ENCODE measurements around the gene LSAMP. TPM values are rescaled to one million over a fixed set of nuclear protein-coding genes. Genes with fewer than 3 reads are reported as not detected.

Gene LSAMP
- total and polyA plus RNA-seq, 2 of the 13 experiments (the other 11 are each of a cell fraction or from before 2014, with no cell fraction given): not detected

GRCh38 chr3:115838786-115839185 is 606.5 kb downstream of the LSAMP start:
- no peaks in the 10 kb centered on the region for H3K79me2 ChIP-seq (ENCODE audit: insufficient read depth, low read length)
- H3K36me3 ChIP-seq (replicated peaks in 1 of 2; ENCODE audit: control insufficient read depth in 1 of 2, insufficient read depth in 2 of 2, low read length in 2 of 2): no peaks in the 10 kb centered on the region
- H3K27me3 ChIP-seq (ENCODE audit: control insufficient read depth in 1 of 2, insufficient read depth in 2 of 2, low read length in 2 of 2): no peaks in the 10 kb centered on the region; a peak in 1 of 5 replicates
- in situ Hi-C loops (cut with HindIII; ENCODE audit: extremely low pct_ligation_motif_present, low pct_unique_long_range_greater_than_20kb): no loop called here
- FAIRE-seq (no peak), ATAC-seq (no peak), DNase-seq (ENCODE audit: low spot score) (no peak)
- WGBS (ENCODE audit: low lambda C conversion rate): 100% methylated on average over 6 of the region's 8 CpGs
- no peak overlapping the region for H3K27ac ChIP-seq (ENCODE audit: extremely low read length, insufficient read depth, low read length)
- H3K4me1 ChIP-seq (ENCODE audit: insufficient read depth, low read length): peaks cover 26% of the 10 kb centered on the region
- H3K4me2 ChIP-seq (ENCODE audit: low read depth, low read length): no peak overlapping the region
- H3K4me3 ChIP-seq (replicated peaks in 1 of 3; ENCODE audit: insufficient read depth in 1 of 3, low read depth in 2 of 3, low read length in 3 of 3): no peak overlapping the region
- no TSS peak for BruUV-seq (replicated peaks)
- H3K9ac ChIP-seq (ENCODE audit: insufficient read depth, low read depth, low read length): no peak overlapping the region
- no peaks in the 10 kb centered on the region for H3K9me3 ChIP-seq (ENCODE audit: low read length)
- no peaks in the 10 kb centered on the region for H4K20me1 ChIP-seq (ENCODE audit: insufficient read depth, low read length)
- ChIA-PET POLR2A (no interaction called here), CTCF (ENCODE audit: low intra/inter-chr PET ratio, low total read pairs) (no interaction called here)
- TF ChIP-seq ATF3 (CRISPR knock-in tag; IDR thresholded peaks at IDR 0.05) (no peak), CEBPG (CRISPR knock-in tag; IDR thresholded peaks at IDR 0.05) (no peak), ZNF224 (CRISPR knock-in tag; IDR thresholded peaks at IDR 0.05) (no peak), ZNF136 (CRISPR knock-in tag; IDR thresholded peaks at IDR 0.05; ENCODE audit: low read depth) (no peak), ZNF564 (CRISPR knock-in tag; IDR thresholded peaks at IDR 0.05) (no peak), SYNCRIP (IDR thresholded peaks at IDR 0.05; ENCODE audit: insufficient read depth, low read depth, low read length) (no peak), TERF1 (CRISPR knock-in tag; IDR thresholded peaks at IDR 0.05) (no peak), ZNF83 (CRISPR knock-in tag; IDR thresholded peaks at IDR 0.05; ENCODE audit: borderline replicate concordance) (no peak), RAD51 (IDR thresholded peaks at IDR 0.05; ENCODE audit: borderline replicate concordance) (no peak), ZNF574 (CRISPR knock-in tag; IDR thresholded peaks at IDR 0.05) (no peak), MATR3 (CRISPR knock-in tag; IDR thresholded peaks at IDR 0.05) (no peak), GLI4 (CRISPR knock-in tag; IDR thresholded peaks at IDR 0.05; ENCODE audit: borderline replicate concordance) (no peak), SAFB2 (CRISPR knock-in tag; IDR thresholded peaks at IDR 0.05; ENCODE audit: borderline replicate concordance, low read depth) (no peak), SAP130 (CRISPR knock-in tag; IDR thresholded peaks at IDR 0.05; ENCODE audit: low read depth) (no peak), HNF4A (CRISPR knock-in tag; IDR thresholded peaks at IDR 0.05) (no peak)
- no peak overlapping the region for H2AFZ ChIP-seq (ENCODE audit: low read length)
- intact Hi-C loops (cut with micrococcal nuclease; ENCODE audit: unreplicated experiment): loop anchor here (5.0 kb wide), 1 partner anchor 74 kb away; no protein-coding TSS in a partner anchor

Data from HepG2 (cell line).